HepG2 (cell line): ENCODE results near the gene MAFB. TPM values are rescaled to one million over a fixed set of nuclear protein-coding genes. Genes with fewer than 3 reads are reported as not detected.
A peak's percentile ranks its signal among the peaks of the same experiment; 100 is the strongest.

Experiments
- ATF1 ChIP-seq: IDR thresholded peaks from 2 replicates; pipeline ENCODE4 v1.6.1; 2016; ENCODE audit warnings: mild to moderate bottlenecking, control low read depth
- ATF7-NPFF ChIP-seq: sonication (generic); formaldehyde crosslinking; IDR thresholded peaks from 2 replicates; pipeline ENCODE4 v1.8.1; 2023; ENCODE audit warnings: mild to moderate bottlenecking, low read depth, missing genetic modification reagents, moderate library complexity
- CBFB ChIP-seq: sonication (generic); formaldehyde crosslinking; IDR thresholded peaks from 2 replicates; pipeline ENCODE4 v1.4.0; 2020; ENCODE audit warnings: missing genetic modification reagents
- DNMT1 ChIP-seq: sonication (generic); formaldehyde crosslinking; IDR thresholded peaks from 2 replicates; pipeline ENCODE4 v1.5.1; 2020; ENCODE audit warnings: mild to moderate bottlenecking, missing genetic modification reagents
- FIP1L1 ChIP-seq: fragments of 200-400 bp; formaldehyde crosslinking; IDR thresholded peaks from 2 replicates; pipeline ENCODE4 v1.6.1; 2018; ENCODE audit warnings: low read depth, mild to moderate bottlenecking, low read length, moderate library complexity, borderline replicate concordance; ENCODE audit not compliant: insufficient read depth
- KLF16 ChIP-seq, 2 experiments: sonication (generic) in 1 of 2; formaldehyde crosslinking in 1 of 2; IDR thresholded peaks; 2 replicates each; pipeline versions ENCODE4 v1.6.1 to v1.8.0; 2016 to 2023; ENCODE audit warnings: missing genetic modification reagents in 2 of 2, missing compliant biosample characterization in 1 of 2
- MAX ChIP-seq: IDR thresholded peaks from 2 replicates; pipeline ENCODE4 v1.6.1; 2012; ENCODE audit warnings: inconsistent platforms
- MLX ChIP-seq: IDR thresholded peaks from 2 replicates; pipeline ENCODE4 v1.6.1; 2016
- MXI1 ChIP-seq: IDR thresholded peaks from 3 replicates; pipeline ENCODE4 v1.6.1; 2012; ENCODE audit warnings: low read depth, low read length, inconsistent platforms, borderline replicate concordance
- NR0B2 ChIP-seq: sonication (generic); formaldehyde crosslinking; IDR thresholded peaks from 2 replicates; pipeline ENCODE4 v1.4.0; 2020; ENCODE audit warnings: mild to moderate bottlenecking, missing genetic modification reagents
- RARA ChIP-seq: IDR thresholded peaks from 2 replicates; pipeline ENCODE4 v1.6.1; 2016; ENCODE audit warnings: missing genetic modification reagents, missing compliant biosample characterization
- ZC3H13 ChIP-seq: sonication (generic); formaldehyde crosslinking; IDR thresholded peaks from 2 replicates; pipeline ENCODE4 v1.8.1; 2023; ENCODE audit warnings: mild to moderate bottlenecking, missing genetic modification reagents, moderate library complexity
- ZKSCAN1 ChIP-seq: fragments of 150-350 bp; IDR thresholded peaks from 2 replicates; pipeline ENCODE4 v1.6.1; 2014; ENCODE audit warnings: low read length
- ZKSCAN5 ChIP-seq: sonication (generic); formaldehyde crosslinking; IDR thresholded peaks from 2 replicates; pipeline ENCODE4 v1.5.1; 2020; ENCODE audit warnings: mild to moderate bottlenecking, missing genetic modification reagents
- ZMAT3 ChIP-seq: sonication (generic); formaldehyde crosslinking; conservative IDR thresholded peaks from 2 replicates; pipeline ENCODE4 v1.7.0; 2021; ENCODE audit warnings: missing genetic modification reagents
- ZNF101 ChIP-seq: sonication (generic); formaldehyde crosslinking; IDR thresholded peaks from 2 replicates; pipeline ENCODE4 v1.4.0; 2020; ENCODE audit warnings: mild to moderate bottlenecking, low read depth, missing genetic modification reagents, borderline replicate concordance
- ZNF354B ChIP-seq: sonication (generic); formaldehyde crosslinking; IDR thresholded peaks from 2 replicates; pipeline ENCODE4 v1.8.0; 2022; ENCODE audit warnings: mild to moderate bottlenecking, missing genetic modification reagents
- ZNF564 ChIP-seq: sonication (generic); formaldehyde crosslinking; IDR thresholded peaks from 2 replicates; pipeline ENCODE4 v1.8.1; 2023; ENCODE audit warnings: mild to moderate bottlenecking, missing genetic modification reagents
- ZNF792 ChIP-seq: IDR thresholded peaks from 2 replicates; pipeline ENCODE4 v1.6.1; 2016
- polyA plus RNA-seq, 8 experiments: library from polyadenylated mRNA; depleted of rRNA in 3 of 8; stranded (reverse) in 7 of 8; unstranded in 1 of 8; fragments of >200 nt; fragmentation: Illumina TruSeq in 4 of 8; extraction: Trizol in 4 of 8; gene quantifications; 2 replicates each; pipeline versions ENCODE4 v1.2.1 to v1.2.3, GENCODE V29; 2011 to 2016; ENCODE audit warnings: low read depth in 4 of 8, missing spikeins in 1 of 8, mixed read lengths in 1 of 8; ENCODE audit not compliant: insufficient read depth in 1 of 8
- total RNA-seq, 5 experiments: library from RNA; depleted of rRNA; stranded (reverse); fragments of >200 nt; fragmentation: Illumina TruSeq; extraction: Trizol; gene quantifications; 2 replicates each; pipeline ENCODE4 v1.2.3, GENCODE V29; 2016; ENCODE audit warnings: low read depth in 1 of 5
- TF ChIP-seq, protein P1 (sequence below): sonication (generic); formaldehyde crosslinking; IDR thresholded peaks from 2 replicates; pipeline ENCODE4 v1.4.0; 2020; ENCODE audit warnings: missing genetic modification reagents, borderline replicate concordance

Gene MAFB
- total and polyA plus RNA-seq, 2 of the 13 experiments (the other 11 are each of a cell fraction or from before 2014, with no cell fraction given) = 0.08 to 0.11 TPM

DNA sequence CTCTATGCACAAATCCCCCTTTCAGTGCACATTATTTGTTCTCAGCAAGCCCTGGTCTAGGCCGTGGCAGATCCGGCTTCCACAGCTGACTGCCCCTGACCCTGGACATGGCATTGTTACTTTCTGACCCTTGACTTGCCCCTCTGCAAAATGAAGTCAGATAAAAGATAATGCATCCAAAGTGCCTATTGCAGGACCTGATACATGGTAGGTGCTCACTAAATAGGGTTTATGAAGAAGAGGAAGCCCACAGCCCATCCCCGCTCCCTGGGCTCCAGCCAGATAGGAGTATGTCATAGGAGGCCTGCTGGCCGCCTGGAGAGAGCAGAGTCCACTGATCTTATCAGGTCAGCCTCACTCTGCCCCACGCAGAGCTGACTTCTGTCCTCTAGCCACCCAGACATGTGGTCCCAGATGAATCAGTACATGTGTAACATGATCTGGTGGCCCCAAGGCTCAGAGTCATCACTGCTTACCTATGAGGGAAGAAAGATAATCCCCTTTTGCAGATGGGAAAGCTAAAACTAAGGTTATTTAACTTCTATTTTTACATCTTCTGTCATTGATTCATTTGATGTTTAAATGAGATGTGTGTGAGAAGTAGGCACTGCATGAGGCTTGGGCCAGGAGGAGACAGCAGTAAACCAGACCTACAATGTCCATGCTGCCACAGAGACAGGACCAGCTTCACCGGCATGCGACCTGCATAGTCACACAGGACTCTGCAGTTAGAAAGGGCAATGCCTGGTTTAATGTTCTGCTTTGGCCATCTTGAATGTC, 20.4 kb downstream of the MAFB start (continued):
- TF ChIP-seq, protein P1, sequence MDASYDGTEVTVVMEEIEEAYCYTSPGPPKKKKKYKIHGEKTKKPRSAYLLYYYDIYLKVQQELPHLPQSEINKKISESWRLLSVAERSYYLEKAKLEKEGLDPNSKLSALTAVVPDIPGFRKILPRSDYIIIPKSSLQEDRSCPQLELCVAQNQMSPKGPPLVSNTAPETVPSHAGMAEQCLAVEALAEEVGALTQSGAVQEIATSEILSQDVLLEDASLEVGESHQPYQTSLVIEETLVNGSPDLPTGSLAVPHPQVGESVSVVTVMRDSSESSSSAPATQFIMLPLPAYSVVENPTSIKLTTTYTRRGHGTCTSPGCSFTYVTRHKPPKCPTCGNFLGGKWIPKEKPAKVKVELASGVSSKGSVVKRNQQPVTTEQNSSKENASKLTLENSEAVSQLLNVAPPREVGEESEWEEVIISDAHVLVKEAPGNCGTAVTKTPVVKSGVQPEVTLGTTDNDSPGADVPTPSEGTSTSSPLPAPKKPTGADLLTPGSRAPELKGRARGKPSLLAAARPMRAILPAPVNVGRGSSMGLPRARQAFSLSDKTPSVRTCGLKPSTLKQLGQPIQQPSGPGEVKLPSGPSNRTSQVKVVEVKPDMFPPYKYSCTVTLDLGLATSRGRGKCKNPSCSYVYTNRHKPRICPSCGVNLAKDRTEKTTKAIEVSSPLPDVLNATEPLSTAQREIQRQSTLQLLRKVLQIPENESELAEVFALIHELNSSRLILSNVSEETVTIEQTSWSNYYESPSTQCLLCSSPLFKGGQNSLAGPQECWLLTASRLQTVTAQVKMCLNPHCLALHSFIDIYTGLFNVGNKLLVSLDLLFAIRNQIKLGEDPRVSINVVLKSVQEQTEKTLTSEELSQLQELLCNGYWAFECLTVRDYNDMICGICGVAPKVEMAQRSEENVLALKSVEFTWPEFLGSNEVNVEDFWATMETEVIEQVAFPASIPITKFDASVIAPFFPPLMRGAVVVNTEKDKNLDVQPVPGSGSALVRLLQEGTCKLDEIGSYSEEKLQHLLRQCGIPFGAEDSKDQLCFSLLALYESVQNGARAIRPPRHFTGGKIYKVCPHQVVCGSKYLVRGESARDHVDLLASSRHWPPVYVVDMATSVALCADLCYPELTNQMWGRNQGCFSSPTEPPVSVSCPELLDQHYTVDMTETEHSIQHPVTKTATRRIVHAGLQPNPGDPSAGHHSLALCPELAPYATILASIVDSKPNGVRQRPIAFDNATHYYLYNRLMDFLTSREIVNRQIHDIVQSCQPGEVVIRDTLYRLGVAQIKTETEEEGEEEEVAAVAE (CRISPR knock-in tag) = no peak
- TF ChIP-seq ZKSCAN1 (no peak), FIP1L1 (no peak), NR0B2 (CRISPR knock-in tag) (no peak), KLF16 (CRISPR knock-in tag; IDR thresholded peaks at IDR 0.05) (peak in 1 of 2 experiments; percentile 68; a peak in 1 of 4 replicates), ZMAT3 (CRISPR knock-in tag) (peak; percentile 73; the same call in 1 of the 2 replicates), ATF1 (peak; percentile 68), MLX (CRISPR knock-in tag) (peak; percentile 88), MXI1 (peak; percentile 73; the same call in 2 of the 3 replicates), ZNF564 (CRISPR knock-in tag) (no peak), MAX (peak; percentile 89), ZNF354B (CRISPR knock-in tag) (no peak), CBFB (CRISPR knock-in tag) (no peak), RARA (CRISPR knock-in tag) (peak; percentile 74), ZKSCAN5 (CRISPR knock-in tag) (no peak), ZNF792 (CRISPR knock-in tag) (peak; percentile 91), ZC3H13 (CRISPR knock-in tag) (no peak), DNMT1 (CRISPR knock-in tag) (0 out of 2 replicates have a peak, but pooled peaks have one; percentile 55), ZNF101 (CRISPR knock-in tag) (no peak), ATF7-NPFF (no peak)
